ENCODE data around the gene CDC16. TPM values are rescaled to one million over a fixed set of nuclear protein-coding genes. Genes with fewer than 3 reads are reported as not detected.

The CDC16 gene
- total RNA-seq, 1 donor from 2014 or later, result 34.5 TPM

DNA sequence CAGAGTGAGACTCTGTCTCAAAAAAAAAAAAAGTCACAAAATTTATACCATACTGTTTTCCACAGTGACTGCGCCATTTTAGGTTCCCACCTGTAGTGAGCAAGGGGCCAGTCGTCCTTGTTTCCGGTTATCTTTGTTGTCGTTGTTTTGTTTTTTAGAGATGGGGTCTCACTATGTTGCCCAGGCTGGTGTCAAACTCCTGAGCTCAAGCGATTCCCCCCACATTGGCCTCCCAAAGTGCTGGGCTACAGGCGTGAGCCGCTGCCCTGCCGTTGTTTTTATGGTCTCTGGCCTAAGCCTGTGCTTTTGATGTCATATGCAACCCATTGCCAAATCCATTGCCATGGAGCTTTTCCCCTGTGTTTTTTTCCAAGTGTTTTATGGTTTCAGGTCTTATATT is 50.0 kb downstream of the CDC16 start:
- peaks cover 37% of the 10 kb centered on the region for H3K4me1 ChIP-seq
- TF ChIP-seq, protein P1, sequence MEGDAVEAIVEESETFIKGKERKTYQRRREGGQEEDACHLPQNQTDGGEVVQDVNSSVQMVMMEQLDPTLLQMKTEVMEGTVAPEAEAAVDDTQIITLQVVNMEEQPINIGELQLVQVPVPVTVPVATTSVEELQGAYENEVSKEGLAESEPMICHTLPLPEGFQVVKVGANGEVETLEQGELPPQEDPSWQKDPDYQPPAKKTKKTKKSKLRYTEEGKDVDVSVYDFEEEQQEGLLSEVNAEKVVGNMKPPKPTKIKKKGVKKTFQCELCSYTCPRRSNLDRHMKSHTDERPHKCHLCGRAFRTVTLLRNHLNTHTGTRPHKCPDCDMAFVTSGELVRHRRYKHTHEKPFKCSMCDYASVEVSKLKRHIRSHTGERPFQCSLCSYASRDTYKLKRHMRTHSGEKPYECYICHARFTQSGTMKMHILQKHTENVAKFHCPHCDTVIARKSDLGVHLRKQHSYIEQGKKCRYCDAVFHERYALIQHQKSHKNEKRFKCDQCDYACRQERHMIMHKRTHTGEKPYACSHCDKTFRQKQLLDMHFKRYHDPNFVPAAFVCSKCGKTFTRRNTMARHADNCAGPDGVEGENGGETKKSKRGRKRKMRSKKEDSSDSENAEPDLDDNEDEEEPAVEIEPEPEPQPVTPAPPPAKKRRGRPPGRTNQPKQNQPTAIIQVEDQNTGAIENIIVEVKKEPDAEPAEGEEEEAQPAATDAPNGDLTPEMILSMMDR (IDR thresholded peaks at IDR 0.05; ENCODE audit: borderline replicate concordance), result no peak
- no peak for DNase-seq
- no peak overlapping the region for H3K27ac ChIP-seq (replicated peaks)
- peaks cover 41% of the 10 kb centered on the region for H3K36me3 ChIP-seq
- H3K27me3 ChIP-seq (ENCODE audit: low read depth), result no peaks in the 10 kb centered on the region
- no peaks in the 10 kb centered on the region for H3K9me3 ChIP-seq (replicated peaks)
- intact Hi-C loops (cut with micrococcal nuclease), result no loop called here
- no peak overlapping the region for H3K4me3 ChIP-seq

DNA sequence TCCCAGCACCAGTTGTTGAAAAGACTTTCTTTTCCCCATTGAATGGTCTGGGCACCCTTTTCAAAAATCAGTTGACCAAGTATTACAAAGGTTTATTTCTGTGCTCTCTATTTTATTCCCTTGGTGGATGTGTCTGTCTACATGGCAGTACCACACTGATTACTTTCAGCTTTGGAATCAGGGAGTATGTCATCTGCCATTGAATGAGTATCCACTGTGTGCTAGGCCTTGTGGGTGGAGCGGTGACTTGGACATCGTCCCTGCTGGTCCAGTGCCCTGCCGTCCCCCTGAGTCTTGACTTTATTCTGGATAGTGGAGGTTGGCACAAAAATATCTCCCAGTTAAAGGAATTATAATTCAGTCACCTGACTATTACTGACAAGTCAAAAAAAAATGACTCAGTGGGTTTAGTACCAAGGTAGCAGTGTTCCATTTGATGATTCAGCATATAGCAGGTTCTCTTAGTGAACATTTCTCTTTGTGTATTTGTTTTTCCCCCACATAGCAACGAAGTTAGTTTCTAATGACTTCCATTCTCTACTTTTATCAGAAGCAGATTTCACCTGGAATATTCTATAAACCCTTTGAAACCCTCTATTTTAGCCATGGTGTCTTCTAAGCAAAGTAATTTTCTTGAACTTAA is 50.6 kb downstream of the CDC16 start:
- TF ChIP-seq, protein P1 (IDR thresholded peaks at IDR 0.05; ENCODE audit: borderline replicate concordance), result no peak
- H3K4me1 ChIP-seq, result peaks cover 31% of the 10 kb centered on the region
- no peak overlapping the region for H3K27ac ChIP-seq (replicated peaks)
- H3K36me3 ChIP-seq, result peaks cover 47% of the 10 kb centered on the region
- no peak overlapping the region for H3K4me3 ChIP-seq
- intact Hi-C loops (cut with micrococcal nuclease), result no loop called here
- H3K27me3 ChIP-seq (ENCODE audit: low read depth), result no peaks in the 10 kb centered on the region
- no peak for DNase-seq
- H3K9me3 ChIP-seq (replicated peaks), result no peaks in the 10 kb centered on the region

DNA sequence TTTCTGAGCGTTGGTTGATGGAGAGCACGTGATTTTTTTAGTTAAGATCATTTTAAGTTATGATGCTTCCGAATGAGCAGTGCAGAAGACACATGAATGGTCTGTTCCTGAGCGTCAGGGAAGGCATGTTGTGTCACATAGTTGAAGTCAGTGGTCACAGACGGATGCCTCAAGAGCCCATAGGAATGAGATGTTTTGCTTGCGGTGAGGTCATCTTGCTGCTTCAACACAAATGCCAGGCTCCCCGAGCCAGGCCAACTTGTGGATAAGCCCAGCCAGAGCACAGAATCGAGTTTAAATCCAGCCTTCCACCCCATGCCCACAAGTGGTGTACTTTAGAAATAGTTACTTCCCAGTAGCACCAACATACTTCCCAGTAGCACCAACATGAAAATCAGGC is 52.1 kb downstream of the CDC16 start:
- H3K9me3 ChIP-seq (replicated peaks), result no peaks in the 10 kb centered on the region
- TF ChIP-seq, protein P1 (IDR thresholded peaks at IDR 0.05; ENCODE audit: borderline replicate concordance), result no peak
- intact Hi-C loops (cut with micrococcal nuclease), result no loop called here
- H3K36me3 ChIP-seq, result peaks cover 61% of the 10 kb centered on the region
- DNase-seq, result no peak
- no peaks in the 10 kb centered on the region for H3K27me3 ChIP-seq (ENCODE audit: low read depth)
- H3K27ac ChIP-seq (replicated peaks), result no peak overlapping the region
- H3K4me3 ChIP-seq, result no peak overlapping the region
- H3K4me1 ChIP-seq, result peaks cover 19% of the 10 kb centered on the region

DNA sequence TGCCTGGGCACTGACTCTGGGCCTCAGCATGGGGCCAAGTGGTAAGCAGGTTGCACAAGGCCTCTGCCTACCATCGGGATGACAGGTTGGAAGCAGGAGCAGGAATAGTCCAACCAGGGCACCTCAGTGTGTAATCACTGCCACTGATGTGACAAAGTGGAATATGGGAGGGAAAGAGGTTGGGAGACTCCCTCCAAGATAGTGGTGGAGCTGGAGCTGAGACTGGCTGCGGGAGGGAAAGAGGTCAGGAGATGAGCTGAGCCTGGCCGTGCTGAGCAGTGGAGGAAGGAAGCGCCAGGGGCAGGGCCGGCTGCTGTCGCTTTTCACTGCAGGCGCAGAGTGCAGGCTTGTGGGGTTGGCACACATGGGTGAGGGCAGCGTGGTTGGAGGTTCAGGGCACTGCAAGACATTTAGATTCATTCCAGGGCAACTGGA is 53.5 kb downstream of the CDC16 start:
- H3K27ac ChIP-seq (replicated peaks), result no peak overlapping the region
- no peaks in the 10 kb centered on the region for H3K27me3 ChIP-seq (ENCODE audit: low read depth)
- peaks cover 6% of the 10 kb centered on the region for H3K4me1 ChIP-seq
- H3K9me3 ChIP-seq (replicated peaks), result no peaks in the 10 kb centered on the region
- intact Hi-C loops (cut with micrococcal nuclease), result no loop called here
- H3K4me3 ChIP-seq, result no peak overlapping the region
- peaks cover 71% of the 10 kb centered on the region for H3K36me3 ChIP-seq
- TF ChIP-seq, protein P1 (IDR thresholded peaks at IDR 0.05; ENCODE audit: borderline replicate concordance), result no peak
- no peak for DNase-seq

DNA sequence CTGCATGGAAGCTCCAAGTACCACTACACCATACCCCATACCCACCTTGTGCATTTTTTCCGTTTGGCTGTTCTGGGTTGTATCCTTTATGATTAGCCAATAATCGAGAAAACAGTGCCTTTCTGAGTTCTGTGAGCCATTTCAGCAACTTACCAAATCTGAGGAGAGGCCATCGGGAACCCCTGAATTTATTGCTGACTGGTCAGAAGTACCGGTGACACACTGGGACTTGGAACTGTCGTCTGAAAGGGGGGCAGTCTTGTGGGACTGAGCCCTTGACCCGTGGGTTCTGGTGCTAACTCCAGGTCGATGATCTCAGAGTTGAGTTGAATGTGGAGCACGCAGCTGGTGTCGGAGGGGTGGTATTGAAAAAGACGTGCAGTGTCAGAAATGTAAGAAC is 61.8 kb downstream of the CDC16 start:
- Histone ChIP-seq H3K4me3 (no peak overlapping the region), H3K36me3 (peaks cover 46% of the 10 kb centered on the region), H3K27me3 (ENCODE audit: low read depth) (no peaks in the 10 kb centered on the region), H3K9me3 (replicated peaks) (no peaks in the 10 kb centered on the region), H3K27ac (replicated peaks) (no peak overlapping the region), H3K4me1 (no peaks in the 10 kb centered on the region)
- intact Hi-C loops (cut with micrococcal nuclease), result no loop called here
- DNase-seq, result no peak
- TF ChIP-seq, protein P1 (IDR thresholded peaks at IDR 0.05; ENCODE audit: borderline replicate concordance), result no peak

All from left ventricle myocardium inferior (tissue), 1 donor.